ENCODE data around the gene SYTL3. TPM values are rescaled to one million over a fixed set of nuclear protein-coding genes. Genes with fewer than 3 reads are reported as not detected.
A peak's percentile ranks its signal among the peaks of the same experiment; 100 is the strongest.

SYTL3 gene
- total and polyA plus RNA-seq, 10 donors = 5.9 to 48.3 (median 17.9) TPM

DNA sequence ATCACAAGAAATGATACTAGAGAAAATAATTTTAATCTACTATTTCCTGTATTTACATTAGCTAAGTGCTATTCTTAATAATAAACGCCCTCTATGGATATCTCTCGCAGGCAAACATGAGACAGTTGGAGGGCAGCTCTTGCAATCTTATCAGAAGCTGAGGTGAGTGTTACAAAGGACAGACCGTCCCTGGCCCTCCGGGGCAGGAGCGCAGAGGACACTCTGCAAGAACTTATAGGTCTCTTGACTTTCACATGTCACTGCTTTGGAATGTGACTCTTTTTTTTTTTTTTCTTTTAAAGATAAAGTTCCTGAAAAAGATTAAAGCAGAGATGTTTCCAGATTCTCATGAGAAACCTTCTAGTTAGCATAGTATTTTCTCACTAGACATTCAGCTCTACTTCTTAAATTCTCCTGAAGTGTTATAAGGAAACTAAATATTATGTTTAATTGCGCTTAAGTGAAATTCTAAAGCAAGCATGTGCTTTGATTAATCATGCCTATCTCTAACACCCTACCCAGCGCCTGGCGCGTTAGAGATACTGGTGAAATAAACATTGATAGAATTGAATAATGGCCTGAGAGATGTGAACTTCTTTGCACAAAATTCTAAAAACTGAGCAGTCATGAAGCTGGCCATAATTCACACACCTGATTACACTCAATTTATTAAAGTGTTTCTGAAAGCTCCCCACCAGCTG, 57.4 kb downstream of the SYTL3 start:
- Histone ChIP-seq H3K4me3 (no peak overlapping the region), H3K27ac (peak overlapping the region in 2 of 8 donors; percentile 13 to 31), H3K9me3 (no peaks in the 10 kb centered on the region), H3K36me3 (peaks cover 0 to 35% (median 0%) of the 10 kb centered on the region in 6 donors), H3K4me1 (peaks cover 0 to 50% (median 25%) of the 10 kb centered on the region in 6 donors), H3K27me3 (replicated peaks in 1 of 7) (no peaks in the 10 kb centered on the region)
- WGBS, 5 donors = 72 to 79% (median 73%) methylated on average over 9 of the region's 9 CpGs
- intact Hi-C loops (cut with DNase I; ENCODE audit: low total_unique reads) = no loop called here
- TF ChIP-seq, protein P1, sequence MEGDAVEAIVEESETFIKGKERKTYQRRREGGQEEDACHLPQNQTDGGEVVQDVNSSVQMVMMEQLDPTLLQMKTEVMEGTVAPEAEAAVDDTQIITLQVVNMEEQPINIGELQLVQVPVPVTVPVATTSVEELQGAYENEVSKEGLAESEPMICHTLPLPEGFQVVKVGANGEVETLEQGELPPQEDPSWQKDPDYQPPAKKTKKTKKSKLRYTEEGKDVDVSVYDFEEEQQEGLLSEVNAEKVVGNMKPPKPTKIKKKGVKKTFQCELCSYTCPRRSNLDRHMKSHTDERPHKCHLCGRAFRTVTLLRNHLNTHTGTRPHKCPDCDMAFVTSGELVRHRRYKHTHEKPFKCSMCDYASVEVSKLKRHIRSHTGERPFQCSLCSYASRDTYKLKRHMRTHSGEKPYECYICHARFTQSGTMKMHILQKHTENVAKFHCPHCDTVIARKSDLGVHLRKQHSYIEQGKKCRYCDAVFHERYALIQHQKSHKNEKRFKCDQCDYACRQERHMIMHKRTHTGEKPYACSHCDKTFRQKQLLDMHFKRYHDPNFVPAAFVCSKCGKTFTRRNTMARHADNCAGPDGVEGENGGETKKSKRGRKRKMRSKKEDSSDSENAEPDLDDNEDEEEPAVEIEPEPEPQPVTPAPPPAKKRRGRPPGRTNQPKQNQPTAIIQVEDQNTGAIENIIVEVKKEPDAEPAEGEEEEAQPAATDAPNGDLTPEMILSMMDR (IDR thresholded peaks at IDR 0.05 in 8 of 11, conservative IDR thresholded peaks at IDR 0.05 in 3 of 11) = no peak
- TF ChIP-seq POLR2AphosphoS5 (IDR thresholded peaks at IDR 0.05) (no peak), POLR2A (IDR thresholded peaks at IDR 0.05) (no peak)
- no peak for DNase-seq

DNA sequence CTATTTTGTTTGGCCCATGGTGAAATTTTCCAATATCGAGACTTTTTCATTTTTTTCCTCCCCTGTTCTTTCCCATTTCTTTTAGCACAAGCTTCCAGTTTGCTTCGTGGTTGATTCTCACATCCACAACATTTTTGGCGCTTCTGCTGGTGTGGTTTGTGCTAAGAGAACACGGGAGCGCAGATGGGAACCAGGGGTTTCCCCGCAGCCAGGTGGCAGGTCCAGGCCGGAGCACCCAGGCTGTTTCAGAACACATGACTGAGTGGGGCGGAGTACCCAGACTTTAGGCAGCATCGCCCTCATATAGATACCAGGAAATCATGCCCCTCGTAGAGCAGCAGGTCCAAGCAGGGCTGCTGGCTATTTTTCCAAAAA, 58.0 kb downstream of the SYTL3 start:
- peak; percentile 81 for DNase-seq
- H3K27me3 ChIP-seq (replicated peaks in 1 of 7) = no peaks in the 10 kb centered on the region
- peaks cover 0 to 39% (median 0%) of the 10 kb centered on the region in 6 donors for H3K36me3 ChIP-seq
- intact Hi-C loops (cut with DNase I; ENCODE audit: low total_unique reads) = no loop called here
- WGBS, 5 donors = 66 to 79% (median 69%) methylated on average over 9 to 10 of the region's 10 CpGs
- TF ChIP-seq POLR2AphosphoS5 (IDR thresholded peaks at IDR 0.05) (peak in 2 of 3 donors; percentile 11 to 51), POLR2A (IDR thresholded peaks at IDR 0.05) (no peak)
- TF ChIP-seq, protein P1 (IDR thresholded peaks at IDR 0.05 in 8 of 11, conservative IDR thresholded peaks at IDR 0.05 in 3 of 11) = peak in 1 of 11 experiments; percentile 11
- H3K9me3 ChIP-seq = no peaks in the 10 kb centered on the region
- no peak overlapping the region for H3K4me3 ChIP-seq
- H3K4me1 ChIP-seq = peaks cover 0 to 50% (median 25%) of the 10 kb centered on the region in 6 donors
- H3K27ac ChIP-seq = peak overlapping the region in 2 of 8 donors; percentile 13 to 31

DNA sequence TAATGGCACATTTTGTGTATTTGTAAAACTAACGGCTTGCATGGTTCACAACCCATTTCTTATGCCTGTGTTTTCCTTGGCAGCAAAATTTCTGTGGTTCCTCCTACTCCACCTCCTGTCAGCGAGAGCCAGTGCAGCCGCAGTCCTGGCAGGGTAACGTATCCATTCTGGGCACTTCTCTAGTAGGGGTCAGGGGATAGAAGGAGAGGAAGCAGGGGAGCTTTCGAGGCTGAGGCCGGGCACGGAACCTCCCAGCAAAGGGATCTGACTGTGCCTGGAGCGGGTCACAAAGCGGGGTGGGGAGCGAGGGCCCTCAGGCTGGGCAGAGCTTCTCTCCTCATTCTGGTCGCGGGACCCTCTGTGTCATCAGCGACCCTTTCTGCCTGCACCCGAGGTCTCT, 58.4 kb downstream of the SYTL3 start:
- intact Hi-C loops (cut with DNase I; ENCODE audit: low total_unique reads) = no loop called here
- H3K4me3 ChIP-seq = no peak overlapping the region
- 79 to 88% (median 83%) methylated on average over 14 of the region's 14 CpGs for WGBS, 5 donors
- H3K27me3 ChIP-seq (replicated peaks in 1 of 7) = no peaks in the 10 kb centered on the region
- no peak for TF ChIP-seq POLR2AphosphoS5 (IDR thresholded peaks at IDR 0.05)
- TF ChIP-seq, protein P1 (IDR thresholded peaks at IDR 0.05 in 8 of 11, conservative IDR thresholded peaks at IDR 0.05 in 3 of 11) = no peak
- no peak for TF ChIP-seq POLR2A (IDR thresholded peaks at IDR 0.05)
- H3K4me1 ChIP-seq = peaks cover 0 to 49% (median 25%) of the 10 kb centered on the region in 6 donors
- H3K27ac ChIP-seq = peak overlapping the region in 2 of 8 donors; percentile 13 to 31
- peaks cover 0 to 43% (median under 1%) of the 10 kb centered on the region in 6 donors for H3K36me3 ChIP-seq
- peak; percentile 52 for DNase-seq
- H3K9me3 ChIP-seq = no peaks in the 10 kb centered on the region

DNA sequence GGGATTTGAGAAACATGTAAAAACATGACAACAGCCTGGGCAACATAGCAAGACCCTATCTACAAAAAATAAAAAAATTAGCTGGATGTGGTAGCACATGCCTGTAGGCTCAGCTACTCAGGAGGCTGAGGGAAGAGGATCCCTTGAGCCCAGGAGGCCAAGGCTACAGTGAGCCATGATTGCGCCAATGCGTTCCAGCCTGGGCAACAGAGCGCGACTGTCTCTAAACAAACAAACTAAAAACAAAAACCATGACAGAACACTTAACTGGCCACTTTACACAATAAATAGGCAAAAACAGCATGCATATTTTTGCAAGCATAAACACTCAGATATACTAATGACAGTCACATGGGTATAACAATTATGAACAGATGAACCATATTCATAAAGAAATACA, 60.0 kb downstream of the SYTL3 start:
- DNase-seq = no peak
- intact Hi-C loops (cut with DNase I; ENCODE audit: low total_unique reads) = no loop called here
- H3K4me3 ChIP-seq = no peak overlapping the region
- WGBS, 5 donors = 93 to 100% (median 96%) methylated on average over 4 of the region's 4 CpGs
- TF ChIP-seq POLR2A (IDR thresholded peaks at IDR 0.05) (no peak), POLR2AphosphoS5 (IDR thresholded peaks at IDR 0.05) (no peak)
- TF ChIP-seq, protein P1 (IDR thresholded peaks at IDR 0.05 in 8 of 11, conservative IDR thresholded peaks at IDR 0.05 in 3 of 11) = no peak
- H3K9me3 ChIP-seq = no peaks in the 10 kb centered on the region
- no peak overlapping the region for H3K27ac ChIP-seq
- H3K27me3 ChIP-seq (replicated peaks in 1 of 7) = no peaks in the 10 kb centered on the region
- H3K36me3 ChIP-seq = peaks cover 0 to 59% (median 2%) of the 10 kb centered on the region in 6 donors
- H3K4me1 ChIP-seq = peaks cover 0 to 40% (median 16%) of the 10 kb centered on the region in 6 donors

Data from spleen (tissue), 11 donors.